Testis (tissue), 2 donors: Measurements from ENCODE around the gene SYNPO2L.

ENCODE experiments used
- CTCF ChIP-seq, 3 experiments: fragments of 450-650 bp in 2 of 3; fragments of 200-600 bp in 1 of 3; sonication (generic) in 1 of 3; IDR thresholded peaks; one replicate each; pipeline ENCODE4 v1.5.1; 2016 to 2019; ENCODE audit warnings: antibody characterized with exemption in 3 of 3, mild to moderate bottlenecking in 2 of 3, moderate library complexity in 1 of 3
- POLR2A ChIP-seq: fragments of 450-650 bp; IDR thresholded peaks from one replicate; pipeline ENCODE4 v1.6.1; 2017; ENCODE audit warnings: antibody characterized with exemption, mild to moderate bottlenecking, moderate library complexity

GRCh38 chr10:73625004-73625883 is 30.6 kb downstream of the SYNPO2L start:
- no peak for TF ChIP-seq CTCF (IDR thresholded peaks at IDR 0.05)
- no peak for TF ChIP-seq POLR2A
